Upper lobe of right lung (tissue), 1 donor: ENCODE data around the gene L3MBTL3. TPM values are rescaled to one million over a fixed set of nuclear protein-coding genes. Genes with fewer than 3 reads are reported as not detected.
A peak's percentile ranks its signal among the peaks of the same experiment; 100 is the strongest.

Experiments
- ATAC-seq: fragments of 200-7000 bp; cut with Tn5 transposase; one replicate; pipeline ENCODE4 v1.9.1; 2020; ENCODE audit warnings: mild to moderate bottlenecking, moderate library complexity
- DNase-seq: peaks from one replicate; pipeline ENCODE4 v3.0.0-alpha.2; 2020
- H3K27ac ChIP-seq: fragments of 200-600 bp; one replicate; pipeline ENCODE4 v1.8.0; 2022
- H3K27me3 ChIP-seq: fragments of 200-600 bp; one replicate; pipeline ENCODE4 v1.8.0; 2022; ENCODE audit warnings: mild to moderate bottlenecking
- H3K36me3 ChIP-seq: fragments of 200-600 bp; one replicate; pipeline ENCODE4 v1.8.0; 2022
- H3K4me1 ChIP-seq: fragments of 200-600 bp; one replicate; pipeline ENCODE4 v1.8.0; 2022
- H3K4me3 ChIP-seq: fragments of 200-600 bp; one replicate; pipeline ENCODE4 v1.8.0; 2022; ENCODE audit warnings: mild to moderate bottlenecking
- H3K9me3 ChIP-seq: fragments of 200-600 bp; one replicate; pipeline ENCODE4 v1.8.0; 2022
- CTCF ChIP-seq: fragments of 200-600 bp; IDR thresholded peaks from one replicate; pipeline ENCODE4 v1.8.0; 2022; ENCODE audit warnings: antibody characterized with exemption
- intact Hi-C: fragments of 100-400 bp; cut with DNase I; formaldehyde crosslinking; loops from one replicate; pipeline ENCODE4 v1.11.0; 2022
- long read RNA-seq: library from polyadenylated mRNA; unstranded; transcript quantifications from one replicate; pipeline ENCODE4 v2.0.0, GENCODE V29; 2021
- total RNA-seq: library from RNA; stranded (reverse); fragmentation: NEBNext Ultra II Directional; extraction: Animal tissue kit (Norgen Biotek cat#: 25700); gene quantifications from one replicate; pipeline ENCODE4 v1.2.1, GENCODE V29; 2021
- donor health status: DM: no; HTN: yes; CAD: no; lungs with severe emphysema.

Gene L3MBTL3
- 6.3 TPM for total RNA-seq
- long read RNA-seq, full-length matches to known transcripts, result 2 of 4 reads
- long read RNA-seq, partial matches to known transcripts, result 1 of 4 reads
- long read RNA-seq, other reads (novel, unspliced or antisense), result 1 of 4 reads

- ATAC-seq (peak; percentile 90), DNase-seq (peak; percentile 94)
- no peak for TF ChIP-seq CTCF
- no peaks in the 10 kb centered on the region for H3K9me3 ChIP-seq
- H3K36me3 ChIP-seq, result no peaks in the 10 kb centered on the region
- peak within 1 kb of the TSS; percentile 77 for H3K27ac ChIP-seq
- H3K4me3 ChIP-seq, result peak within 1 kb of the TSS; percentile 82
- intact Hi-C loops, result no loop called here
- no peaks in the 10 kb centered on the region for H3K27me3 ChIP-seq
- no peaks in the 10 kb centered on the region for H3K4me1 ChIP-seq
Measured at GRCh38 chr6:130018292-130018743, at the start of gene L3MBTL3. TSS of gene L3MBTL3 (plus strand) at chr6:130018581. CDS start at chr6:130042700, 24,119 bp downstream.

GRCh38 chr6:129969064-129969463 lies 49.3 kb upstream of the L3MBTL3 start:
- Histone ChIP-seq H3K27ac (no peak overlapping the region), H3K36me3 (no peaks in the 10 kb centered on the region), H3K27me3 (no peaks in the 10 kb centered on the region), H3K9me3 (no peaks in the 10 kb centered on the region), H3K4me1 (no peaks in the 10 kb centered on the region), H3K4me3 (no peak overlapping the region)
- intact Hi-C loops, result no loop called here
- no peak for ATAC-seq
- no peak for DNase-seq
- TF ChIP-seq CTCF, result no peak

- Histone ChIP-seq H3K36me3 (no peaks in the 10 kb centered on the region), H3K4me3 (no peak overlapping the region), H3K27me3 (no peaks in the 10 kb centered on the region), H3K9me3 (no peaks in the 10 kb centered on the region), H3K4me1 (no peaks in the 10 kb centered on the region), H3K27ac (no peak overlapping the region)
- intact Hi-C loops, result no loop called here
- ATAC-seq, result no peak
- no peak for DNase-seq
- no peak for TF ChIP-seq CTCF
Measured at GRCh38 chr6:129976110-129976509, 42.3 kb upstream of the L3MBTL3 start.

GRCh38 chr6:129978148-129978916 lies 40.0 kb upstream of the L3MBTL3 start:
- ATAC-seq (no peak), DNase-seq (no peak)
- Histone ChIP-seq H3K36me3 (no peaks in the 10 kb centered on the region), H3K9me3 (no peaks in the 10 kb centered on the region), H3K4me1 (no peaks in the 10 kb centered on the region), H3K27ac (no peak overlapping the region), H3K27me3 (no peaks in the 10 kb centered on the region), H3K4me3 (no peak overlapping the region)
- no peak for TF ChIP-seq CTCF
- intact Hi-C loops, result no loop called here

GRCh38 chr6:129980821-129981220 lies 37.6 kb upstream of the L3MBTL3 start:
- intact Hi-C loops, result no loop called here
- Histone ChIP-seq H3K27me3 (no peaks in the 10 kb centered on the region), H3K4me1 (no peaks in the 10 kb centered on the region)

More at GRCh38 chr6:129980821-129981220, 37.6 kb upstream of the L3MBTL3 start:
- DNase-seq (no peak), ATAC-seq (no peak)
- no peak overlapping the region for H3K4me3 ChIP-seq
- no peak overlapping the region for H3K27ac ChIP-seq
- H3K36me3 ChIP-seq, result no peaks in the 10 kb centered on the region
- TF ChIP-seq CTCF, result no peak
- H3K9me3 ChIP-seq, result no peaks in the 10 kb centered on the region
